Calu3 (cell line): ENCODE results near the gene S100A2. TPM values are rescaled to one million over a fixed set of nuclear protein-coding genes. Genes with fewer than 3 reads are reported as not detected.

Experiments
- BruUV-seq: library from RNA; stranded (reverse); fragments of 400-500 nt; replicated peaks from 2 replicates; lab custom pipeline; 2021; lab: Mats Ljungman, UMichigan
- CTCF ChIA-PET: fragments of 300-600 bp; sonication (Branson Sonifier 250); formaldehyde crosslinking; loops from one replicate; lab custom pipeline; 2022; ENCODE audit warnings: antibody characterized with exemption; lab: Charles Lee
- DNase-seq: peaks from one replicate; pipeline ENCODE4 v3.0.0; 2022
- H3K27ac Mint-ChIP-seq: one replicate; pipeline ENCODE4 v1.8.0; 2022; ENCODE audit warnings: mixed read lengths; ENCODE audit not compliant: unreplicated experiment
- H3K27me3 Mint-ChIP-seq: one replicate; pipeline ENCODE4 v1.8.0; 2022; ENCODE audit warnings: mixed read lengths; ENCODE audit not compliant: unreplicated experiment
- H3K36me3 Mint-ChIP-seq: one replicate; pipeline ENCODE4 v1.8.0; 2022; ENCODE audit warnings: mild to moderate bottlenecking, moderate library complexity, mixed read lengths; ENCODE audit not compliant: insufficient read depth, unreplicated experiment
- H3K4me1 Mint-ChIP-seq: one replicate; pipeline ENCODE4 v1.8.0; 2022; ENCODE audit warnings: mild to moderate bottlenecking, low read depth, mixed read lengths; ENCODE audit not compliant: unreplicated experiment
- H3K4me3 Mint-ChIP-seq: one replicate; pipeline ENCODE4 v1.8.0; 2022; ENCODE audit warnings: mild to moderate bottlenecking, low read depth, moderate library complexity, mixed read lengths; ENCODE audit not compliant: unreplicated experiment
- H3K9me3 Mint-ChIP-seq: one replicate; pipeline ENCODE4 v1.8.0; 2022; ENCODE audit warnings: low read depth, mixed read lengths; ENCODE audit not compliant: unreplicated experiment
- intact Hi-C: fragments of 100-400 bp; cut with micrococcal nuclease; formaldehyde crosslinking; loops from one replicate; pipeline ENCODE4 v1.10.0; 2022; ENCODE audit not compliant: unreplicated experiment
- total RNA-seq: library from RNA; stranded (reverse); gene quantifications from 2 replicates; pipeline ENCODE4 v1.2.3, GENCODE V29; 2022
- TF ChIP-seq, protein P1 (sequence below): fragments of 200-600 bp; IDR thresholded peaks from one replicate; pipeline ENCODE4 v1.8.0; 2022; ENCODE audit warnings: antibody characterized with exemption; ENCODE audit not compliant: unreplicated experiment

The S100A2 gene
- total RNA-seq, 1 experiment from 2014 or later = 11.1 TPM

DNA sequence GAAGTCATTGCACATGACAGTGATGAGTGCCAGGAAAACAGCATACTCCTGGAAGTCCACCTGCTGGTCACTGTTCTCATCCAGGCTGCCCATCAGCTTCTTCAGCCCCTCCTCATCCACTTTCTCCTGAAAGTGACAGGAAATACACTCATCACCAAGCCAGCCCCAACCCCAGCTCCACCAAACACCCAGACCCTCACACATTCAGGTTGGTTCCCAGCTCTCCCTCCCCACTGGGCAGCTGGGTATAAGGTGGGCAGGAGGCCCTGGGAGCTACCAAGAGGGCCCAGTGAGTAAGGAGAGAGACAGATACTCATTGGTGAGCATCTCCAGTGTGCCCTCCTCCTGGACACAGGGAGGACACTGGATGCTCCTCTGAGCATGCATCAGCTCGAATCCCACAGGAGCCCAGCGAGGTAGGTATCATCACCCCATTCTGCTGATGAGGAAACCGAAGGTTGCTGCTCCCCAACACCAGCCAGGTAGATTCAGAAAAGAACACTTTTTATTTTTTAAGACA lies 4.1 kb downstream of the S100A2 start:
- H3K4me3 Mint-ChIP-seq = no peak overlapping the region
- TF ChIP-seq, protein P1, sequence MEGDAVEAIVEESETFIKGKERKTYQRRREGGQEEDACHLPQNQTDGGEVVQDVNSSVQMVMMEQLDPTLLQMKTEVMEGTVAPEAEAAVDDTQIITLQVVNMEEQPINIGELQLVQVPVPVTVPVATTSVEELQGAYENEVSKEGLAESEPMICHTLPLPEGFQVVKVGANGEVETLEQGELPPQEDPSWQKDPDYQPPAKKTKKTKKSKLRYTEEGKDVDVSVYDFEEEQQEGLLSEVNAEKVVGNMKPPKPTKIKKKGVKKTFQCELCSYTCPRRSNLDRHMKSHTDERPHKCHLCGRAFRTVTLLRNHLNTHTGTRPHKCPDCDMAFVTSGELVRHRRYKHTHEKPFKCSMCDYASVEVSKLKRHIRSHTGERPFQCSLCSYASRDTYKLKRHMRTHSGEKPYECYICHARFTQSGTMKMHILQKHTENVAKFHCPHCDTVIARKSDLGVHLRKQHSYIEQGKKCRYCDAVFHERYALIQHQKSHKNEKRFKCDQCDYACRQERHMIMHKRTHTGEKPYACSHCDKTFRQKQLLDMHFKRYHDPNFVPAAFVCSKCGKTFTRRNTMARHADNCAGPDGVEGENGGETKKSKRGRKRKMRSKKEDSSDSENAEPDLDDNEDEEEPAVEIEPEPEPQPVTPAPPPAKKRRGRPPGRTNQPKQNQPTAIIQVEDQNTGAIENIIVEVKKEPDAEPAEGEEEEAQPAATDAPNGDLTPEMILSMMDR = no peak
- no peaks in the 10 kb centered on the region for H3K27me3 Mint-ChIP-seq
- no peak for DNase-seq
- H3K27ac Mint-ChIP-seq = no peak overlapping the region
- H3K4me1 Mint-ChIP-seq = peaks cover 16% of the 10 kb centered on the region
- peaks cover 15% of the 10 kb centered on the region for H3K36me3 Mint-ChIP-seq
- no peaks in the 10 kb centered on the region for H3K9me3 Mint-ChIP-seq
- BruUV-seq = no TSS peak
- CTCF ChIA-PET = interaction anchor here (1.1 to 1.6 kb wide), 3 partner anchors 9 to 29 kb away, joined by 3 read pairs; no protein-coding TSS in a partner anchor
- intact Hi-C loops = no loop called here

DNA sequence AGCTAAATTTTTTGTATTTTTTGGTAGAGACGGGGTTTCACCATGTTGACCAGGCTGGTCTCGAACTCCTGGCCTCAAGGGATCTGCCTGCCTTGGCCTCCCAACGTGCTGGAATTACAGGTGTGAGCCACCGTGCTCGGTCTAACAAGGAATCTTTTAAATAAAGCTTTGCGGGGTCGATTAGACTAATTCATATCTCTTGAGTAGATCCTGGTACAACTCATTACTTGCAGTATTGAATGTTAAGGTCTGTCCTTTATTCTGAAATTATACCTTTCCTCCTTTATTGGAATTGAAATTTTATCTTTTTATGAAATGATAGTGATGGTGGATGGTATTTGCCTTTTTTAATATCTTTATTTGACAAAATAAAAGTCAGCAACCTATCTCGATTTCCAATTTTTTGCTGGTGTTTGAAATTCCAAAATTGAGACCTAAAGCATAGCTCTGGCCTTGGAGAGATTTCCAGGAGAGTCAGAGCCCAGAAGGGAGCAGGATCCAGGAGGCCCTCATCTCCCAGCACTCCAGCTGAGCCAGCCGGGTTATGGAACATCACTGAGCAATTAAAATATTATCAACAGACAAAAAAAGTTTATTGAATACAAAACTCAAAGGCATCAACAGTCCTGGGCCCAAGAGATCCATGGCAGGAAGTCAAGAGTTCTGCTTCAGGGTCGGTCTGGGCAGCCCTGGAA lies 4.7 kb downstream of the S100A2 start:
- Mint-ChIP-seq H3K4me1 (peaks cover 10% of the 10 kb centered on the region), H3K4me3 (no peak overlapping the region), H3K9me3 (no peaks in the 10 kb centered on the region), H3K27me3 (no peaks in the 10 kb centered on the region), H3K36me3 (peaks cover 9% of the 10 kb centered on the region), H3K27ac (no peak overlapping the region)
- CTCF ChIA-PET = interaction anchor here (0.6 to 1.1 kb wide), 5 partner anchors 9 to 298 kb away, joined by 3 read pairs; no protein-coding TSS in a partner anchor
- no TSS peak for BruUV-seq
- intact Hi-C loops = no loop called here
- TF ChIP-seq, protein P1 = no peak
- no peak for DNase-seq

DNA sequence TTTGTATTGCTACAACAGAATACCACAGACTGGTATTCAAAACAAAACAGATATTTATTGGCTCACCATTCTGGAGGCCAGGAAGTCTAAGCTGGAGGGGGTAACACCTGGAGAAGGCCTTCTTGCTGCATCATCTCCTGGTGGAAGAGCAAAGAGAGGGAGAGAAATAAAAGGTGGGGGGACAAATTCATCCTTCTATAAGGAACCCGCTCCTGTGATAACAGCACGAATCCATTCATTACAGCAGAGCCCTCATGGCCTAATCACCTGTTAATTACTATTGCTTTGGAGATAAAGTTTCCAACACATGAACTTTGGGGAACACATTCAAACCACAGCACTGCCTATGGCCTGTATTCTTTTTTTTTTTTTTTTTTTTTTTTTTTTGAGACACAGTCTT lies 5.4 kb downstream of the S100A2 start:
- H3K27me3 Mint-ChIP-seq = no peaks in the 10 kb centered on the region
- CTCF ChIA-PET = interaction anchor here (0.7 to 1.1 kb wide), 3 partner anchors 45 to 298 kb away, joined by 3 read pairs; no protein-coding TSS in a partner anchor
- H3K36me3 Mint-ChIP-seq = peaks cover 2% of the 10 kb centered on the region
- TF ChIP-seq, protein P1 = no peak
- no peak overlapping the region for H3K4me3 Mint-ChIP-seq
- no peak for DNase-seq
- H3K9me3 Mint-ChIP-seq = no peaks in the 10 kb centered on the region
- no TSS peak for BruUV-seq
- intact Hi-C loops = no loop called here
- peaks cover 4% of the 10 kb centered on the region for H3K4me1 Mint-ChIP-seq
- H3K27ac Mint-ChIP-seq = no peak overlapping the region

DNA sequence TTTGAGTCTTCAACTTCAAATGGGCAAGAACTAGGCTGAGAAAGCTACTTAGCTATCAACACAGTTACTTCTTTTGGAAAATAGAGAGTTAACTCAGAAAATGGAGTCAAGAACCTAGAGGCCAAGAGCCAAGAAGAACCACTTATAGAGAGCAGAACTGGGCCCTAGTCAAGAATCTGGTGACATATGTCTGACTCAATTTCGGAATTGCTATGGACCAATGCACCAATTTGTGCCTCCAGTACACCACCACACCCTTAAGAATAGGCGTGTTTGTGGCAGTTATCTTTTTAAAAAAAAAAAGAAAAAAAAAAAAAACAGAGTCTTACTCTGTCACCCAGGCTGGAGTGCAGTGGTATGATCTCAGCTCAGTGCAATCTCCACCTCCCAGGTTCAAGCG lies 7.8 kb downstream of the S100A2 start:
- no TSS peak for BruUV-seq
- CTCF ChIA-PET = no interaction called here
- H3K36me3 Mint-ChIP-seq = no peaks in the 10 kb centered on the region
- TF ChIP-seq, protein P1 = no peak
- H3K9me3 Mint-ChIP-seq = no peaks in the 10 kb centered on the region
- no peaks in the 10 kb centered on the region for H3K27me3 Mint-ChIP-seq
- H3K4me1 Mint-ChIP-seq = peaks cover 12% of the 10 kb centered on the region
- no peak overlapping the region for H3K4me3 Mint-ChIP-seq
- H3K27ac Mint-ChIP-seq = no peak overlapping the region
- DNase-seq = no peak
- intact Hi-C loops = no loop called here
